HL-60/S4 (cell line): ENCODE measurements around the gene ABTB2.

Source experiments
- in situ Hi-C: fragments of 300-500 bp; cut with MboI; formaldehyde crosslinking; loops from 2 replicates; pipeline ENCODE4 v1.14.3; 2022; ENCODE audit warnings: low sequenced_read_pairs

The ABTB2 gene

DNA sequence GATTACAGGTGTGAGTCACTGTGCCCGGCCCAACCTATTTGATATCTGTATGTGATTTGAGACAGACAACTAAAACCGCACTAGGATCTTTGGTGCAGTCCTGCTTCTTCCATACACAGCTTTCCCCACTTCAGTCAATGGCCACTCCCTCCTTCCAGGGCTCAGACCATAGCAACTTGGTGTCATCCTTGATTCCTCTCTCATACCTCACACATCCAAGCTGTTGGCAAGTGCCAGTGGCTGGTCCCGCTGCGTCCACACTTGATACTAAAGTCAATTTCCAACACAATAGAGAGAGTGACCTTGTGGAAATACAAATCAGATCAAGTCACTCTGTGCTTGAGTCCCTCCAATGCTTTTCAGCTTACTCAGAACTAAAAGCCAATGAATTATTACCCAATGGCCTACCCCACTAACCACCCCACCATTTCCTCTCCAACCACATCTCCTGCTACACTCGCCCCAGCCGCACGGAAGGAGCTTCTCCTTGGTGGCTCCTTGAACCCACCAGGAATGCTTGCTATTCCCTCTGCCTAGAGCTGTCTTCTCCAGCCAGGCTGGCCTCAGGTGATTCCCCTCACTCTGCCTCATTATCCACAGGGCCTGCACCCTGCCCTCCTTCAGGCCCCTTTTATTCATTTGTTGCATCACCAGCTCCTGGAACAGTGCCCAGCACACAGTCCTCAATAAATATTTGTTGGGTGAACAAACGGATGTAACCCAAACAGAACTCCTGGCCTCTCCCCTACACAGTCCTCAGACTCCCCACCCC, 12.9 kb downstream of the ABTB2 start:
- in situ Hi-C loops = no loop called here

DNA sequence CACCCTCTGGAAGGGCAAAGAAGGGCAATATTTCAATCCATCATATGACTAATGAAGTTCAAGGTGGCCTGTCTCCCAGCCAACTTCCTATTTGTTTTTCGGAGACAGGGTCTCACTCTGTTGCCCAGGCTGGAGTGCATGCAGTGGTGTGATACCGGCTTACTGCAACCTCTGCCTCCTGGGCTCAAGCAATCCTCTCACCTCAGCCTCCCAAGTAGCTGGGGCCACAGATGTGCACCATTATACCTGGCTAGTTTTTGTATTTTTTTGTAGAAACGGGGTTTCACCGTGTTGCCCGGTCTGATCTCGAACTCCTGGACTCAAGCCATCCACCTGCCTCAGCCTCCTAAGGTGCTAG, 13.4 kb downstream of the ABTB2 start:
- in situ Hi-C loops = no loop called here

GRCh38 chr11:34343686-34344085, 14.1 kb downstream of the ABTB2 start:
- in situ Hi-C loops = no loop called here

GRCh38 chr11:34343153-34343552, 14.7 kb downstream of the ABTB2 start:
- in situ Hi-C loops = no loop called here

DNA sequence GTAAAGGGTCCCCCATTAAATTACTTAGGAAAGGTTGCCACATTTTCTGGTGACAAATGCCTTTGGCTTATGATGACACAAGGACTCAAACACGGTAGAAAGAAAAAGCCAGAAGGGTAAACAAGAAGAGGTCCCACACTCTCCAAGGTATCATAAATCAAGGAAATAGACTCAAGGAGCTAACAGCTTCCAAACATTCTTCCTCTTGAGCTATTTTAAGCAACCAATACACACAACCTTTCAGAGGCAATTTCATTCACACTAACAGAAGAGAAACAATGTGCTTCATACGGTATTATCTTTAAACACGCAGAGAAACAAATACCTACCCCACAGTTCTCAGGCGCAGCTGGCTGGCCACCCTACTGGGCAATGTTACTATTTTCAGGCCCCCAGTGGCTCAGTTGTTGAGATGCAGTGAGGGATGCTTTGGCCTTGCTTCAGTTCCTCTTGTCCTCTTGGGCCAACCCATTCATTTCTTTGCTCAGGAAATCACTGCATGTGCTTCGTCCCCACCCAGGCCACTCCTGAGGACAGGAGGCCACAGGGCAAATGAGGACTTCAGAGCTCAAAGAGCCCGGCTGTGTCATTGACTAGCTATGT, 15.8 kb downstream of the ABTB2 start:
- in situ Hi-C loops = no loop called here

DNA sequence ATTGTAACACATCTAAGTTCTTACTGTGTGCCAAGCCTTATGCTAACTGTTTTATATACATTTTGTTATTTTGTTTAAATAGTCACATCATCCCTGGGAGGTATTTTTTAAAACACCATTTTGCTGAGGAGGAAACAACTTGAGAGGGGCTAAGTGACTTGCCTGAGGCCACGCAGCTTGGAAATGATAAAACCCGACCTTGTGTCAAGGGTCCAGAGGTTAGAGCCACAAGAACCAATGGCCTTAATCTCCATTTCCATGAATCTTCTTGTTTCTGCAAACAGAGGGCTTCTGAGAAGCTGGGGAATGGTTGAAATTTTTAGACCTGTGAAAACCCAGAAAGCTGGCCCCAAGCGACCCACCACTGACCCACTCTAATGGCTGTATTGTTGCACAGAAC, 16.7 kb downstream of the ABTB2 start:
- in situ Hi-C loops = no loop called here

DNA sequence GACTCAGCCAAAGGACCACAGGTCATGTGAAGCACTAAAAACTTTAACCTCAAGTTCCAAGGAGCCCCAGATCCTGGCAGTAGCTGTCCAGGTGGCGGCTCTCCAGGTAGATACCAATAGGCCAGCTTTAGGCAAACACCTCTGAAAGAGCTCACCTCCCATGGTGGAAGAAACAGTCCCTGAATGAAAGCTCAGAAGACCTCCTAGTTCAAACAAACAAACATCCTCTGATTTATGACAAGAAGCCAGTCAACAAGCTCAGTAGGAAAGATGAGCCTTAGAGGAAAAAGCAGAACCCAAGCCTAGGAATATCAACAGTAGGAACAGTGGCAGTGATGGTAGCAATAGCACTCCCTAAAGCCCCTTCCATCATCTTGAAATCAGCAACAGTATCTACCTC, 17.2 kb downstream of the ABTB2 start:
- in situ Hi-C loops = no loop called here

DNA sequence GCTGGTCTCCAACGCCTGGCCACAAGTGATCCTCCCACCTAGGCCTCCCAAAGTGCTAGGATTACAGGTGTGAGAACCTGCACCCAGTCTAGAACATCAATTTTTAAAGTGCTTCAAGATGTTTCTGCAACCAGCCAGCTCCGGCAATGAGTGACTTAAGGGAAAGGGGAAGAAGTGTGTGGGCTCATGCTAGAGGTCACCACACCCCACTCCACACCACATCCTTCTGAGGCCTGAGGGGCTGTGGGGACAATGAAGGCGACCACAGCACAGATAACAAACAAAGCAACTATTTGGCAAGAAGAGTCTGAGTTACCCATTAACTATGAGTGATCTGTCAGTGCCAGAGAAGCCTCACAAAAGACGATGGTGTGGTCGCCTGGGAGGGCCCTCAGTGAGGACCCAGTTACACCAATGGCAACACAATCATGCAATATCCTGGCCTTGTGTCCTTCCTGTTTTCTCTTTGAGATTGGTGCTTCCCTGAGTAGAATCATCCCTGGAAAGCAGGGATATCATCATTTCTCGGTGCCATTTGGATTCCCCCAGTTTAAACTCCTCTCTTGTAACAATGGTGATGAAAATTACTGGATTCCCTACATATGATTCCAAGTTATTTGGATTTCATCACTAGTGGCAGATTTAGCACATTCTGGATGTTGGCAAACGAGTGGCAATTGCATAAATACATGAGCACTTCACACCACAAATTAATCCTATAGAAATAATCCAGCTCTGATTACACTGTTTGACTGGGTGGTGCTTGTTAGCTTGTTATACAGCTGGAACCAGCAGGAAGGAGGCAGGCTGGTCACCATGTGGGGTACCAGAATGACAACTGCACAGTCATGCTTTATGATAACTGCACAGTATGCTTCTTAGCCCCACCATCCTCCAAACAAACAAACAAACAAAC, 18.4 kb downstream of the ABTB2 start:
- in situ Hi-C loops = loop anchor here (10.0 kb wide), 1 partner anchor 85 kb away; no protein-coding TSS in a partner anchor

DNA sequence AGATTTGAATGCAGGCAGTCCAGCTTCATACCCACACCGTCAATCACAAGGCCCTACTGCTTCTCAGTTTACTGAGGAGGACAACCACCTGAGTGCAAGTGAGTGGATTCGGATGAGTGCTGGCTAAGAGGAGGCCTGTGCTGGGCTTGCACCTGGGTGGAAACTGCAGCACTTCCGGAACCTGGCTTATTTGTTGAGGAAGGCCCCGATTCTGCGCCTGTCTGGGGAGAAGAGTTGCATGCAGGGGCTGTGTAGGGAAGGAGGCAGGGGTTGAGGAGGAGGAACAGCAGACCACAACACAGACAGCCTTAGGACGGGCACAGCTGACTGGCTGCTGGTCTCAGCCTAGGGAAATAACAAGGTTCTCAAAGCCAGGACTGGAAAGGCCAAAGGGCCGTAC, 20.8 kb downstream of the ABTB2 start:
- in situ Hi-C loops = loop anchor here (10.0 kb wide), 1 partner anchor 82 kb away; no protein-coding TSS in a partner anchor

DNA sequence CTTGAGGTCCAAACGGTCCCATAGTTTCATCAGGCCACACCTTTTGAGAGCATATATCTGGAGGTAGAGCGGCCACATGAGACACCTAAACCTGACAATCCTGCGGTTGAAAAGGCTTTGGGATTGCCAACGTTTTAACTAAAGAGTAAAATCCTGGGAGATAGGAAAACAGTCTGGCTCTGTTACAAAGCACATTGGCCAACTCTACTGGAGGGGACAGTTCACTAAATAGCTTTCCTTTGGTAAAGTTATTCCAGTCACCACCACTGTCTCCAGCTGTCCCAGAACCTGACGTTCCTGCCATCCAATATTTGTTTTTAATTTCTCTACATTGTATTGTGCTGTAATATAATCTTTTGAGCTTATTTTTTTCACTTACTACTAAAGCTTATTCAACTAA, 22.0 kb downstream of the ABTB2 start:
- in situ Hi-C loops = loop anchor here (10.0 kb wide), 1 partner anchor 81 kb away; no protein-coding TSS in a partner anchor

DNA sequence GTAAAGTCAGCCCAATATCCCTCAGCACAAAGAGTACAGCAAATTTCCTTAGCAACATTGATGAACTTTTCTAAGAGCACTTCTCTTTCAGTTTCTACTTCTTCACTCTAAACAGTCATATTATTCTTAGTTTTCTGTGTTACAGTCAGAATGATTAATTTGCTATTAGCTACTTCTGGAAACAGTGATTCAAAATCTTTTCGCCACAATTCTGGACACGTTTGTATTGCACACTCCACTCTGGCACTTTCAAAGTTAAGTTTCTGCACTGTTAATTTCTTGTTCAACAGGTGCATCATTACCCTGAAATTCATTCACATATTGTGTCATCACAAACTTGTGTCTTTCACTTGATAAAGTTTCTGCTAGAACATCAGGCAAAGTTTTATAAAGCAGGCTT, 22.5 kb downstream of the ABTB2 start:
- in situ Hi-C loops = loop anchor here (10.0 kb wide), 1 partner anchor 81 kb away; no protein-coding TSS in a partner anchor

DNA sequence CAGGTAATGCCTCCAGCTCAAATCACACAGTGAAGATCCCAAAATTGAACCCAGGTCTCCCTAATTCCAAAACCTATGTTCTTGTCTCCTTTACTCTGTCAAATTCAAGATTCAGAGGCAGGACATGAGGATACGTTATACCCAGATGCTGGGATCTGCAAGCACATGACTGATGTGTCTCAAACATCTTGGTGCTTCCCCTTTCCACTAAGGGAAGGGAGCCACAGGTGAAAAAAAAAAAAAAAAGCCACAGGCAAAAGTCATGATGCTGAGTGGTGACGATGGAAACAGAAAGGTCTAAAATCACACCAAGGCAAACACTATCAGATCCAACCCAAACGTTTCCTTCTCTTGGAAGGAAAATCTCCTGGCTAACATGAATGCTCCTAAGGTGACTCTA, 24.0 kb downstream of the ABTB2 start:
- in situ Hi-C loops = loop anchor here (10.0 kb wide), 1 partner anchor 79 kb away; no protein-coding TSS in a partner anchor

DNA sequence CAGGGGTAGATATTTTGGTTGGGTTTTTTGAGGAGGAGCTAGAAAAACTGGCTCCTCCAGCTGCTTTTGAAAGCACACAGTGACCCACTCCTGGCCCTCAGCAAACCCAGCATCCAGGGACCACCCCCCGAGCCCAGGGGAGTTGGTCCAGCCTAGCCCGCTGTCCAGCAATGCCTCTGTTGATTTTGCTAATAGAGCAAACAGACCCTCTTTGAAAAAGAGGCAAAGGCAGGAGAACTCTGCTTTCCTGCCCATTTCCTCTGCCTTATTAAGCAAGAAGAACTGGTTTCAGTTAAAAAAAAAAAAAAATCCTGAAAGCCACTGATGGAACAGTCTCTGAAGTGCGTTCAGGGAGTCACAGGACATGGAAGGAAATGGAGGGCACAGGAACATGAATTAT, 25.3 kb downstream of the ABTB2 start:
- in situ Hi-C loops = loop anchor here (10.0 kb wide), 1 partner anchor 78 kb away; no protein-coding TSS in a partner anchor

DNA sequence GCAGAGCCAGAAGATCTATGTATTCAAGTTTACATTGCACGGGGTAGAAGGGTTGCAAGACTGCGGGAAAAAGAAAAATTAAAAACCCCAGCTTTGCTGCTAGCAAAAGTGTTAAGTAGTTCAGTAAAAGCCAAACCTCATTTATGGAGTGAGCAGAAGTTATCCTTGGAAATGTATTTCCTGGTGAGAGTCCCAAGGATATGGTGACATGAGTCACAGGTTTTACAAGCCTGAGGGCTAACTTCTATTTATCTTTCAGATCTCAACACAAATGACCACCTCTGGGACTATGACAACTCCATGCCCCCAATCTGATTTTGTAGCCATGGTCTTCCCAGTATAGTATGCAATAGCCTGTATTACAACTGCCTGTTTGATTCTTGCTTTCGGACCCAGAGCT, 26.1 kb downstream of the ABTB2 start:
- in situ Hi-C loops = loop anchor here (10.0 kb wide), 1 partner anchor 77 kb away; no protein-coding TSS in a partner anchor

GRCh38 chr11:34331329-34331728, 26.5 kb downstream of the ABTB2 start:
- in situ Hi-C loops = loop anchor here (10.0 kb wide), 1 partner anchor 77 kb away; no protein-coding TSS in a partner anchor

- in situ Hi-C loops = loop anchor here (10.0 kb wide), 1 partner anchor 76 kb away; no protein-coding TSS in a partner anchor
Observed at GRCh38 chr11:34330653-34331052, 27.2 kb downstream of the ABTB2 start.

DNA sequence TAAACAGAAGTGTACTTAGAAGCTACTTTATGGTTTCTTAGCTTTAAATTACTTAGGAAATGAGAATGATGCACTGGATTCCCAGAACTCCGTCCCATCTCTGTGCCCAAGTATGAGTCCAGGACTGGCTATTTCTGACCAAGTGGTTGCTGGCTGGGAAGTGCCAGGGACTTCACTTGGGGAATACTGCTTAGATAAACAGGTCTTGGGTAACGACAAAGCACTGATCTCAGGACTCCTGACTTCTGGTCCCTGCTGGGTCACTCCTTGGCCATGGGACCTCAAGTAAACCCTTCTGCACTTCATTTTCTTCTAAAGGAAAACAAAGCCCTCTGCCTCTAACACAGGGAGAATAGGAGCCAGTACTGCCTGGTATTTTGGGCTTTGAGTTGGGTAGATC, 27.9 kb downstream of the ABTB2 start:
- in situ Hi-C loops = loop anchor here (10.0 kb wide), 1 partner anchor 75 kb away; no protein-coding TSS in a partner anchor

- in situ Hi-C loops = no loop called here
Observed at GRCh38 chr11:34328632-34328910, 29.2 kb downstream of the ABTB2 start.

DNA sequence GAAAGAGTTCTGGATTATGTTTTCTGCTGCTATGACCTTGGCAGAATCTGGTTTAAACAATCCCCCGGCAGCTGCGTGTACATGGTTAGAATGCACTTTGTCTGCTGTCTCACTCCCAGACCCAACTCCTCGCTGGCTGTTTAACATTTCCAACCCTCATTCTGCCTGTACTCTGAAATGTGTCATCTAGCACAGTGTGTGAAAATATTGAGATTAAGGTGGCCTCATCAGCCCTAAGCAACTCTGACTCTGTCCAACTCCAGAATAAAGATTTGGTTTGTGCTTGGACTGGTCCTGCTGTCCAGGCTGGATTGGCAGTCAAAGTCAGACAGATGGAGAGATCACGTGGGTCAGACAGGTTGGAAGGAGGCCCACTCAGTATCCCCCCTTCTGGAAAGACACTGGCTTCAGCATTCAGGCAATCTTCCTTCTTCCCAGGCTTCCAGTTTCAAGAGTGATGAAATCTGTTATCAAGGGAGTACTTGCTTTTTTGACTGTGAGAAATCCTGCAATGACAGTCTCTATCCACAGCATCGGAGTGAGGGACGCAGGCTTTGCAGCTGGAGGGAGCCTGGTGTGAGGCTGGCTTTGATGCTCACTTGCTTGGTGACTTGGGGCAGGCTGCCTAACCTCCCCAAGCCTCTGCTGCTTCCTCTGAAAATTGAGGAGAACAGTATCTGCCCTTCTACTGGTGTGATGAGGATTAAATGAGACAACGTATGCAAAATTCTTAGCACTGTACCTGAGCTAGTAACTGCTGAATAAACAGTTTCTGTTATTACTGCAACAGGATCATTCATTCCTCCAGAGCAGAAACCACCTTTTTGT, 29.8 kb downstream of the ABTB2 start:
- in situ Hi-C loops = no loop called here

DNA sequence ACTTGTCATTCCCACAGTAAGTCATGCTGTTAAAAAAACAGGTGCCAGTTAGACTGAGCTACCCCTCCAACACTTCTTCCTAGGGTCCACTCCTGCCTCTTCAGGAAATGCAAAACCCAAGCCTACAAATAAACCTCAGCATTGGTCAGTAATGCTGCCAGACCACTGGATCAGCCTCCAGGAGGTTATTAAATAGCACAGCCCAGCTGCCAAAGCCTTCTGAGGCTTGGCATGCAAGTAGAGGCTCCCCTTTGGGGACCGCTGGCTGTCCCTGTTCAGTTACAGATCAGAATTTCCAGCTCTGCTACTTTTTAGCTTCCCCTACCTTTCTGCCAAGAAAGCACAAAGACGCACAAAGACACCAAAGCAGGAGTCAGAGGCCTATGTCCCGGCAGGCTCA, 33.3 kb downstream of the ABTB2 start:
- in situ Hi-C loops = no loop called here
